ENCODE measurements around the gene GRHL1. TPM values are rescaled to one million over a fixed set of nuclear protein-coding genes. Genes with fewer than 3 reads are reported as not detected.

The GRHL1 gene
- total and polyA plus RNA-seq, 2 experiments from 2014 or later, result 2.9 to 4.2 TPM

- no peak for DNase-seq (ENCODE audit: low spot score)
- no peak overlapping the region for H3K4me2 ChIP-seq
- no peak for ATAC-seq
- no peaks in the 10 kb centered on the region for H3K27me3 ChIP-seq (ENCODE audit: insufficient read depth)
- no peaks in the 10 kb centered on the region for H3F3A ChIP-seq (replicated peaks; ENCODE audit: low read depth)
- TF ChIP-seq STAT1 (IDR thresholded peaks at IDR 0.05; ENCODE audit: unreplicated experiment) (no peak), POLR2AphosphoS5 (IDR thresholded peaks at IDR 0.05; ENCODE audit: low read depth) (no peak), EZH2 (IDR thresholded peaks at IDR 0.05; ENCODE audit: low read depth, unreplicated experiment) (no peak), ZNF114 (CRISPR knock-in tag; IDR thresholded peaks at IDR 0.05) (no peak), CREB1 (CRISPR knock-in tag; IDR thresholded peaks at IDR 0.05; ENCODE audit: low read depth) (no peak), NANOG (IDR thresholded peaks at IDR 0.05; ENCODE audit: borderline replicate concordance) (no peak), ZNF462 (CRISPR knock-in tag; IDR thresholded peaks at IDR 0.05) (no peak)
- Mint-ChIP-seq H3K4me1 (no peaks in the 10 kb centered on the region; the same call in 2 of the 3 replicates), H3K27ac (no peak overlapping the region), H3K27me3 (ENCODE audit: insufficient read depth, low read depth, poor library complexity) (no peaks in the 10 kb centered on the region), H3K4me3 (no peak overlapping the region), H3K36me3 (ENCODE audit: low read depth) (no peaks in the 10 kb centered on the region; the same call in 2 of the 3 replicates), H3K9me3 (no peaks in the 10 kb centered on the region)
- no peaks in the 10 kb centered on the region for H4K20me1 ChIP-seq (replicated peaks; ENCODE audit: insufficient read depth)
- no peaks in the 10 kb centered on the region for H3K79me2 ChIP-seq (replicated peaks; ENCODE audit: insufficient read depth)
- H3K27ac ChIP-seq (ENCODE audit: low read depth), result no peak overlapping the region
- no peaks in the 10 kb centered on the region for H3K9me2 ChIP-seq (ENCODE audit: insufficient read depth)
- H3K4me3 ChIP-seq, result no peak overlapping the region
- no peaks in the 10 kb centered on the region for H3K36me3 ChIP-seq (ENCODE audit: insufficient read depth)
- H3K4me1 ChIP-seq (ENCODE audit: insufficient read depth), result no peaks in the 10 kb centered on the region
- no peak overlapping the region for H2AFZ ChIP-seq
These were observed 65.9 kb downstream of the GRHL1 start for GRCh38 chr2:10017313-10017941.
